ENCODE results near the gene RNF215. TPM values are rescaled to one million over a fixed set of nuclear protein-coding genes. Genes with fewer than 3 reads are reported as not detected.

Gene RNF215
- total and polyA plus RNA-seq, 2 of the 13 experiments (the other 11 are each of a cell fraction or from before 2014, with no cell fraction given): 5.3 to 6.1 TPM

- TF ChIP-seq ZNF639 (CRISPR knock-in tag; conservative IDR thresholded peaks at IDR 0.05) (no peak), ZFP36 (IDR thresholded peaks at IDR 0.05; ENCODE audit: borderline replicate concordance, low read depth, low read length, partially characterized antibody) (no peak), KAT2B (IDR thresholded peaks at IDR 0.05; ENCODE audit: borderline replicate concordance, low read depth, low read length) (no peak), POLR2G (IDR thresholded peaks at IDR 0.05; ENCODE audit: low read depth, low read length) (no peak), NFE2 (CRISPR knock-in tag; IDR thresholded peaks at IDR 0.05) (no peak), NR0B2 (CRISPR knock-in tag; IDR thresholded peaks at IDR 0.05) (no peak), PTBP1 (IDR thresholded peaks at IDR 0.05; ENCODE audit: low read depth, low read length, poor library complexity, severe bottlenecking) (no peak), LCORL (IDR thresholded peaks at IDR 0.05) (0 out of 2 replicates have a peak, but pooled peaks have one; percentile 8), LCORL (CRISPR knock-in tag; IDR thresholded peaks at IDR 0.05) (peak; percentile 81), FOXP4 (CRISPR knock-in tag; IDR thresholded peaks at IDR 0.05) (peak; percentile 64), ZNF773 (CRISPR knock-in tag; IDR thresholded peaks at IDR 0.05; ENCODE audit: borderline replicate concordance) (no peak), ZNF496 (CRISPR knock-in tag; IDR thresholded peaks at IDR 0.05; ENCODE audit: insufficient replicate concordance) (no peak), ZNF260 (CRISPR knock-in tag; IDR thresholded peaks at IDR 0.05; ENCODE audit: borderline replicate concordance, low read depth) (no peak), IKZF5 (CRISPR knock-in tag; IDR thresholded peaks at IDR 0.05) (no peak), ZMYM3 (CRISPR knock-in tag; IDR thresholded peaks at IDR 0.05) (peak; percentile 49; the same call in 1 of the 2 replicates)
- TF ChIP-seq, protein P1, sequence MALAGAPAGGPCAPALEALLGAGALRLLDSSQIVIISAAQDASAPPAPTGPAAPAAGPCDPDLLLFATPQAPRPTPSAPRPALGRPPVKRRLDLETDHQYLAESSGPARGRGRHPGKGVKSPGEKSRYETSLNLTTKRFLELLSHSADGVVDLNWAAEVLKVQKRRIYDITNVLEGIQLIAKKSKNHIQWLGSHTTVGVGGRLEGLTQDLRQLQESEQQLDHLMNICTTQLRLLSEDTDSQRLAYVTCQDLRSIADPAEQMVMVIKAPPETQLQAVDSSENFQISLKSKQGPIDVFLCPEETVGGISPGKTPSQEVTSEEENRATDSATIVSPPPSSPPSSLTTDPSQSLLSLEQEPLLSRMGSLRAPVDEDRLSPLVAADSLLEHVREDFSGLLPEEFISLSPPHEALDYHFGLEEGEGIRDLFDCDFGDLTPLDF (CRISPR knock-in tag; IDR thresholded peaks at IDR 0.05): no peak
- TF ChIP-seq, protein P2, sequence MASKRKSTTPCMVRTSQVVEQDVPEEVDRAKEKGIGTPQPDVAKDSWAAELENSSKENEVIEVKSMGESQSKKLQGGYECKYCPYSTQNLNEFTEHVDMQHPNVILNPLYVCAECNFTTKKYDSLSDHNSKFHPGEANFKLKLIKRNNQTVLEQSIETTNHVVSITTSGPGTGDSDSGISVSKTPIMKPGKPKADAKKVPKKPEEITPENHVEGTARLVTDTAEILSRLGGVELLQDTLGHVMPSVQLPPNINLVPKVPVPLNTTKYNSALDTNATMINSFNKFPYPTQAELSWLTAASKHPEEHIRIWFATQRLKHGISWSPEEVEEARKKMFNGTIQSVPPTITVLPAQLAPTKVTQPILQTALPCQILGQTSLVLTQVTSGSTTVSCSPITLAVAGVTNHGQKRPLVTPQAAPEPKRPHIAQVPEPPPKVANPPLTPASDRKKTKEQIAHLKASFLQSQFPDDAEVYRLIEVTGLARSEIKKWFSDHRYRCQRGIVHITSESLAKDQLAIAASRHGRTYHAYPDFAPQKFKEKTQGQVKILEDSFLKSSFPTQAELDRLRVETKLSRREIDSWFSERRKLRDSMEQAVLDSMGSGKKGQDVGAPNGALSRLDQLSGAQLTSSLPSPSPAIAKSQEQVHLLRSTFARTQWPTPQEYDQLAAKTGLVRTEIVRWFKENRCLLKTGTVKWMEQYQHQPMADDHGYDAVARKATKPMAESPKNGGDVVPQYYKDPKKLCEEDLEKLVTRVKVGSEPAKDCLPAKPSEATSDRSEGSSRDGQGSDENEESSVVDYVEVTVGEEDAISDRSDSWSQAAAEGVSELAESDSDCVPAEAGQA (IDR thresholded peaks at IDR 0.05; ENCODE audit: low read depth): no peak
- TF ChIP-seq, protein P2 (CRISPR knock-in tag; IDR thresholded peaks at IDR 0.05; ENCODE audit: borderline replicate concordance): no peak
Observed at GRCh38 chr22:30404307-30404706, 17.1 kb upstream of the RNF215 start (continued).
